H9 (cell line): ENCODE data around the gene GGA1. TPM values are rescaled to one million over a fixed set of nuclear protein-coding genes. Genes with fewer than 3 reads are reported as not detected.

Experiments
- DNase-seq: peaks from one replicate; pipeline ENCODE4 v3.0.0-alpha.2; 2017
- H2AFZ ChIP-seq: one replicate; pipeline ENCODE4 v1.6.1; 2013; ENCODE audit warnings: mild to moderate bottlenecking, low read length, control low read depth, moderate library complexity
- H2AK5ac ChIP-seq: 2 replicates; pipeline ENCODE4 v1.6.1; 2013; ENCODE audit warnings: low read length, control low read depth, mixed read lengths; ENCODE audit not compliant: insufficient read length
- H2BK120ac ChIP-seq: one replicate; pipeline ENCODE4 v1.6.1; 2013; ENCODE audit warnings: low read depth, mild to moderate bottlenecking, low read length, control low read depth, inconsistent platforms; ENCODE audit not compliant: poor library complexity, severe bottlenecking
- H2BK12ac ChIP-seq: 2 replicates; pipeline ENCODE4 v1.6.1; 2013; ENCODE audit warnings: low read length, control low read depth, mixed read lengths, low read depth; ENCODE audit not compliant: insufficient read length
- H2BK15ac ChIP-seq: 2 replicates; pipeline ENCODE4 v1.6.1; 2013; ENCODE audit warnings: low read depth, low read length, control low read depth
- H2BK20ac ChIP-seq: one replicate; pipeline ENCODE4 v1.6.1; 2013; ENCODE audit warnings: low read depth, mild to moderate bottlenecking, low read length, control low read depth, inconsistent platforms; ENCODE audit not compliant: poor library complexity, severe bottlenecking
- H2BK5ac ChIP-seq: 2 replicates; pipeline ENCODE4 v1.6.1; 2013; ENCODE audit warnings: low read length, control low read depth, mixed read lengths; ENCODE audit not compliant: insufficient read length
- H3K14ac ChIP-seq: 2 replicates; pipeline ENCODE4 v1.6.1; 2013; ENCODE audit warnings: low read length, control low read depth; ENCODE audit not compliant: insufficient read depth
- H3K18ac ChIP-seq: 2 replicates; pipeline ENCODE4 v1.6.1; 2013; ENCODE audit warnings: low read depth, mild to moderate bottlenecking, mixed read lengths, low read length, control low read depth; ENCODE audit not compliant: insufficient read length
- H3K23ac ChIP-seq: 2 replicates; pipeline ENCODE4 v1.6.1; 2013; ENCODE audit warnings: low read length, control low read depth, mixed read lengths, low read depth; ENCODE audit not compliant: insufficient read length
- H3K23me2 ChIP-seq: 2 replicates; pipeline ENCODE4 v1.6.1; 2013; ENCODE audit warnings: low read depth, mild to moderate bottlenecking, mixed read lengths, low read length, control low read depth; ENCODE audit not compliant: insufficient read length, poor library complexity, severe bottlenecking
- H3K27ac ChIP-seq: 2 replicates; pipeline ENCODE4 v1.5.1; 2013; ENCODE audit warnings: low read length, control low read depth, mixed read lengths, low read depth; ENCODE audit not compliant: insufficient read length
- H3K27me3 ChIP-seq: 2 replicates; pipeline ENCODE4 v1.6.1; 2013; ENCODE audit warnings: low read length, control low read depth, inconsistent platforms; ENCODE audit not compliant: insufficient read depth
- H3K4ac ChIP-seq: 2 replicates; pipeline ENCODE4 v1.6.1; 2013; ENCODE audit warnings: low read depth, mild to moderate bottlenecking, control low read depth, inconsistent platforms, low read length, moderate library complexity
- H3K4me1 ChIP-seq: 2 replicates; pipeline ENCODE4 v1.6.1; 2013; ENCODE audit warnings: low read length, control low read depth, inconsistent platforms; ENCODE audit not compliant: insufficient read depth
- H3K4me2 ChIP-seq: 2 replicates; pipeline ENCODE4 v1.6.1; 2013; ENCODE audit warnings: low read length, control low read depth, mixed read lengths; ENCODE audit not compliant: insufficient read length, insufficient read depth
- H3K56ac ChIP-seq: 2 replicates; pipeline ENCODE4 v1.6.1; 2013; ENCODE audit warnings: low read depth, mild to moderate bottlenecking, mixed read lengths, low read length, control low read depth; ENCODE audit not compliant: insufficient read length
- H3K79me1 ChIP-seq: 2 replicates; pipeline ENCODE4 v1.6.1; 2013; ENCODE audit warnings: low read depth, mild to moderate bottlenecking, moderate library complexity, low read length, control low read depth, inconsistent platforms; ENCODE audit not compliant: insufficient read depth, poor library complexity, severe bottlenecking
- H3K79me2 ChIP-seq: 2 replicates; pipeline ENCODE4 v1.6.1; 2013; ENCODE audit warnings: low read length, control low read depth, inconsistent platforms; ENCODE audit not compliant: insufficient read depth
- H3K9ac ChIP-seq: 2 replicates; pipeline ENCODE4 v1.6.1; 2013; ENCODE audit warnings: low read length, control low read depth, mixed read lengths; ENCODE audit not compliant: insufficient read length; ENCODE audit errors: extremely low read depth
- H3K9me3 ChIP-seq: one replicate; pipeline ENCODE4 v1.6.1; 2013; ENCODE audit warnings: low read depth, low read length, inconsistent platforms; ENCODE audit not compliant: control insufficient read depth
- H3T11ph ChIP-seq: one replicate; pipeline ENCODE4 v1.6.1; 2013; ENCODE audit warnings: mild to moderate bottlenecking, low read length, control low read depth, inconsistent platforms
- H4K20me1 ChIP-seq: one replicate; pipeline ENCODE4 v1.6.1; 2013; ENCODE audit not compliant: control insufficient read depth, insufficient read length, insufficient read depth
- H4K5ac ChIP-seq: 2 replicates; pipeline ENCODE4 v1.6.1; 2013; ENCODE audit warnings: low read depth, mild to moderate bottlenecking, mixed read lengths, low read length, control low read depth; ENCODE audit not compliant: insufficient read length
- H4K8ac ChIP-seq: replicated peaks from 2 replicates; pipeline ENCODE4 v1.6.1; 2013; ENCODE audit warnings: low read length, control low read depth, mixed read lengths, low read depth; ENCODE audit not compliant: insufficient read length
- H4K91ac ChIP-seq: 2 replicates; pipeline ENCODE4 v1.6.1; 2013; ENCODE audit warnings: low read depth, mild to moderate bottlenecking, moderate library complexity, mixed read lengths, low read length, control low read depth; ENCODE audit not compliant: insufficient read length
- H3K27ac Mint-ChIP-seq, 3 experiments: 2 replicates in 2 of 3; 3 replicates in 1 of 3; pipeline ENCODE4 v1.8.0; 2020 to 2021; ENCODE audit warnings: mixed read lengths in 3 of 3, mild to moderate bottlenecking in 1 of 3, moderate library complexity in 1 of 3
- H3K27me3 Mint-ChIP-seq: 2 replicates; pipeline ENCODE4 v1.8.0; 2021; ENCODE audit warnings: low read depth, mild to moderate bottlenecking, moderate library complexity, mixed read lengths
- H3K36me3 Mint-ChIP-seq, 3 experiments: 2 replicates in 2 of 3; 3 replicates in 1 of 3; pipeline ENCODE4 v1.8.0; 2020 to 2021; ENCODE audit warnings: low read depth in 3 of 3, mixed read lengths in 3 of 3; ENCODE audit not compliant: insufficient read depth in 1 of 3
- H3K4me1 Mint-ChIP-seq, 2 experiments: 2 replicates each; pipeline ENCODE4 v1.8.0; 2020; ENCODE audit warnings: mixed read lengths in 2 of 2
- H3K4me3 Mint-ChIP-seq, 2 experiments: 2 replicates in 1 of 2; 3 replicates in 1 of 2; pipeline ENCODE4 v1.8.0; 2020 to 2021; ENCODE audit warnings: mild to moderate bottlenecking in 2 of 2, mixed read lengths in 2 of 2, moderate library complexity in 1 of 2
- H3K9me3 Mint-ChIP-seq, 2 experiments: 2 replicates in 1 of 2; 3 replicates in 1 of 2; pipeline ENCODE4 v1.8.0; 2020; ENCODE audit warnings: mild to moderate bottlenecking in 2 of 2, mixed read lengths in 2 of 2, moderate library complexity in 1 of 2
- WGBS: extraction: QIAGEN DNeasy Blood & Tissue Kit; methylation state at CpG from one replicate; pipeline ENCODE4 v1.1.7; 2013; ENCODE audit warnings: missing lambda C conversion rate, low lambda C conversion rate, mixed read lengths; ENCODE audit not compliant: insufficient read length; ENCODE audit errors: extremely low coverage; 5-methylcytosine and 5-hydroxymethylcytosine counted together
- total RNA-seq: library from RNA; stranded (reverse); gene quantifications from 2 replicates; pipeline ENCODE4 v1.2.1, GENCODE V29; 2021
- TF ChIP-seq, protein P1 (sequence below): fragments of 200-600 bp; sonication (generic); conservative IDR thresholded peaks from 3 replicates; pipeline ENCODE4 v1.8.0; 2021; ENCODE audit warnings: antibody characterized with exemption, mild to moderate bottlenecking

GGA1 gene
- total RNA-seq, 1 experiment from 2014 or later, result 61.7 TPM

DNA sequence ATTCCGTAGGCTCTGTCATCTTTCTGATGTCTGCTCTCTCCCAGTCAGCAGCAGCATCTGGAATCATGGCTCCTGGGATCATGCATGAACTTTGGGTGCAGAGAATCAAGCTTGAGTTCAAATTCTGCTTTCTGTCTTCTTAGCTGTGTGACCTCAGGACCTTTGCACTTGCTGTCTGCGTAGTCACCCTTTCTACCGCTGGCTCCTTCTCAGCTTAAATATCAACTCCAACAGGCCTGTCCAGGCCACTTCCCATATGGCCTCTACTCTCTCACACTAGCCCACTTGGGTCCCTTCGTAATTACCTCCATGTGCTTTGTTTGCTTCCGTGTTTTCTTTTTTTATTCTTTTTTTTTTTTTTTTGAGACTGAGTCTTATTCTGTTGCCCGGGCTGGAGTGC lies 4.6 kb upstream of the GGA1 start:
- no peak overlapping the region for H4K91ac ChIP-seq
- no peak overlapping the region for H3T11ph ChIP-seq
- H3K14ac ChIP-seq, result no peak overlapping the region
- no peak overlapping the region for H2BK120ac ChIP-seq
- H2BK5ac ChIP-seq, result no peak overlapping the region
- no peak overlapping the region for H3K18ac ChIP-seq
- no peak overlapping the region for H3K4ac ChIP-seq
- H3K79me2 ChIP-seq, result no peaks in the 10 kb centered on the region
- peaks cover 3% of the 10 kb centered on the region; the same call in 1 of the 2 replicates for H3K4me1 ChIP-seq
- H3K27me3 Mint-ChIP-seq, result peaks cover 8% of the 10 kb centered on the region
- H3K9me3 ChIP-seq, result no peaks in the 10 kb centered on the region
- H2AK5ac ChIP-seq, result no peak overlapping the region
- no peaks in the 10 kb centered on the region for H3K36me3 Mint-ChIP-seq
- no peaks in the 10 kb centered on the region for H4K20me1 ChIP-seq
- H3K56ac ChIP-seq, result no peak overlapping the region
- peaks cover 15 to 27% of the 10 kb centered on the region in 2 experiments for H3K4me1 Mint-ChIP-seq
- no peak overlapping the region for H3K4me2 ChIP-seq
- no peak overlapping the region for H3K27ac Mint-ChIP-seq
- no peaks in the 10 kb centered on the region for H3K79me1 ChIP-seq
- no peak overlapping the region for H3K4me3 Mint-ChIP-seq
- H2BK20ac ChIP-seq, result no peak overlapping the region
- no peak overlapping the region for H2BK15ac ChIP-seq
- WGBS, result no CpG with 5 or more reads among the region's 6 CpGs
- DNase-seq, result no peak
- no peak overlapping the region for H4K8ac ChIP-seq
- H4K5ac ChIP-seq, result no peak overlapping the region
- no peak overlapping the region for H3K27ac ChIP-seq
- H3K9me3 Mint-ChIP-seq, result no peaks in the 10 kb centered on the region
- H2AFZ ChIP-seq, result no peak overlapping the region
- TF ChIP-seq, protein P1, sequence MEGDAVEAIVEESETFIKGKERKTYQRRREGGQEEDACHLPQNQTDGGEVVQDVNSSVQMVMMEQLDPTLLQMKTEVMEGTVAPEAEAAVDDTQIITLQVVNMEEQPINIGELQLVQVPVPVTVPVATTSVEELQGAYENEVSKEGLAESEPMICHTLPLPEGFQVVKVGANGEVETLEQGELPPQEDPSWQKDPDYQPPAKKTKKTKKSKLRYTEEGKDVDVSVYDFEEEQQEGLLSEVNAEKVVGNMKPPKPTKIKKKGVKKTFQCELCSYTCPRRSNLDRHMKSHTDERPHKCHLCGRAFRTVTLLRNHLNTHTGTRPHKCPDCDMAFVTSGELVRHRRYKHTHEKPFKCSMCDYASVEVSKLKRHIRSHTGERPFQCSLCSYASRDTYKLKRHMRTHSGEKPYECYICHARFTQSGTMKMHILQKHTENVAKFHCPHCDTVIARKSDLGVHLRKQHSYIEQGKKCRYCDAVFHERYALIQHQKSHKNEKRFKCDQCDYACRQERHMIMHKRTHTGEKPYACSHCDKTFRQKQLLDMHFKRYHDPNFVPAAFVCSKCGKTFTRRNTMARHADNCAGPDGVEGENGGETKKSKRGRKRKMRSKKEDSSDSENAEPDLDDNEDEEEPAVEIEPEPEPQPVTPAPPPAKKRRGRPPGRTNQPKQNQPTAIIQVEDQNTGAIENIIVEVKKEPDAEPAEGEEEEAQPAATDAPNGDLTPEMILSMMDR, result no peak
- peaks cover 4% of the 10 kb centered on the region for H3K23me2 ChIP-seq
- H2BK12ac ChIP-seq, result no peak overlapping the region
- H3K9ac ChIP-seq, result no peak overlapping the region
- H3K27me3 ChIP-seq, result no peaks in the 10 kb centered on the region
- H3K23ac ChIP-seq, result no peak overlapping the region
